ENCODE results near the gene PRR5L.

DNA sequence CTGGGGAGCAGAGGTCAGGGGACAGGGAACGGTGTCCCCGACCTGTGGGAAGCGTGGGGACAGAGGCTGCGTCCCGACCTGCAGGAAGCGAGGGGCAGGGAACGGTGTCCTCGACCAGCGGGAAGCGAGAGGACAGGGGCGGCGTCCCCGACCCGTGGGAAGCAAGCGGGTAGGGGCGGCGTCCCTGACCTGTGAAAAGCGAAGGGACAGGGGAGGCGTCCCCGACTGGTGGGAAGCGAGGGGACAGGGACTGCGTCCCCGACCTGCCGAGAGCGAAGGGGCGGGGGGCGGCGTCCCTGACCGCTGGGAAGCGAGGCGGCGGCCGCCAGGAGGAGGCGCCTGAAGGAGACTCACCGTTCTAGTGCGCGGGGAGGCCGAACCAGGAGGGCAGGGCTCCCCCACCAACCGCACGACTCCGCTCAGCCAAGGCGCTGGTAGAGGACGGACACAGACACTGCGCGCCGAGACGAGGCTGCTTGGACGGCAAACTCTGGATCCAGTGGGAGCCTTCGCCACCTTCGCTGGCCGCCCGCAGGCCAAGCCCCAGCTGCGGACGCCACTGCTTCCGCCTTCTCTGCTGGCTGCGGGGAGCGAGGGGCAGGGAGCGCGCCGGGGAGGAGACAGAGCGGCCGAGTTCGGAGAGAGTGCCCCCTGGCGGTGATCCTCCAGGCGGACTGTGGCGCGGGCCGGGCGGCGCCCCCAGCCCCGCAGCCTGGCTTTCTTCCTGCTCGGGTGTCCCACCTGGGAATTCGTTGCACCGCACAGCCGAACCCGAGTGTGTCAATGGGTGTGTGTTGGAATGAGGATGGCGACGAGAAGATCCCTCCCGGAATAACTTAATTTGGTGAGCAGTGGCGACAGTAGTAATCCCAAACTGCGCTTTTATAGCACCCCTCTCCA, 213.9 kb downstream of the PRR5L start, which contains the start of gene TRAF6:
- TF ChIP-seq ZBTB20 (tag by site-specific recombination; IDR thresholded peaks at IDR 0.05) (peak; percentile 76; the same call in 1 of the 2 replicates), ZBTB1 (tag by site-specific recombination; IDR thresholded peaks at IDR 0.05) (peak; percentile 91), MYNN (tag by site-specific recombination; IDR thresholded peaks at IDR 0.05; ENCODE audit: borderline replicate concordance) (0 out of 2 replicates have a peak, but pooled peaks have one; percentile 39)

All from HEK293 (cell line).